ENCODE data around the gene COMP.

GRCh38 chr19:18743784-18744418, 47.2 kb downstream of the COMP start:
- TF ChIP-seq MAX (IDR thresholded peaks at IDR 0.05; ENCODE audit: low read depth, low read length) = no peak
- TF ChIP-seq ATF3 (IDR thresholded peaks at IDR 0.05; ENCODE audit: borderline replicate concordance, extremely low read depth, low read depth, low read length) = no peak
- TF ChIP-seq DPF2 (IDR thresholded peaks at IDR 0.05) = no peak
- no peak for TF ChIP-seq CTCF (IDR thresholded peaks at IDR 0.05 in 2 of 3, conservative IDR thresholded peaks at IDR 0.05 in 1 of 3; ENCODE audit: control insufficient read depth in 2 of 3, extremely low read depth in 1 of 3, insufficient read depth in 1 of 3, low read depth in 3 of 3, low read length in 3 of 3)
- TF ChIP-seq POLR2A (IDR thresholded peaks at IDR 0.05; ENCODE audit: low read depth, low read length) = no peak
- TF ChIP-seq ELK1 (IDR thresholded peaks at IDR 0.05; ENCODE audit: low read depth, low read length) = no peak
- no peak for TF ChIP-seq YY1 (IDR thresholded peaks at IDR 0.05; ENCODE audit: low read depth, low read length)

All from GM12878 (cell line).